ENCODE data around the gene ISOC1. TPM values are rescaled to one million over a fixed set of nuclear protein-coding genes. Genes with fewer than 3 reads are reported as not detected.

ISOC1 gene
- total RNA-seq, 1 experiment from 2014 or later, result 24.9 TPM

GRCh38 chr5:129114539-129115193 is 20.1 kb downstream of the ISOC1 start:
- Mint-ChIP-seq H3K4me1 (peaks cover 31% of the 10 kb centered on the region), H3K4me3 (no peak overlapping the region), H3K27ac (no peak overlapping the region), H3K36me3 (no peaks in the 10 kb centered on the region), H3K27me3 (ENCODE audit: low read depth) (no peaks in the 10 kb centered on the region), H3K9me3 (no peaks in the 10 kb centered on the region)
- TF ChIP-seq TCF7 (CRISPR knock-in tag; IDR thresholded peaks at IDR 0.05; ENCODE audit: low read depth), result no peak
- TF ChIP-seq RORB (CRISPR knock-in tag; IDR thresholded peaks at IDR 0.05), result no peak
- TF ChIP-seq FOXJ3 (CRISPR knock-in tag; IDR thresholded peaks at IDR 0.05; ENCODE audit: borderline replicate concordance), result no peak
- TF ChIP-seq PRRX2 (CRISPR knock-in tag; IDR thresholded peaks at IDR 0.05), result no peak
- POLR2A ChIA-PET, result no interaction called here
- CTCF ChIA-PET, result no interaction called here
- ATAC-seq (no peak), DNase-seq (ENCODE audit: low spot score) (no peak)

GRCh38 chr5:129115680-129116079 is 21.1 kb downstream of the ISOC1 start:
- H3K27me3 Mint-ChIP-seq (ENCODE audit: low read depth), result no peaks in the 10 kb centered on the region
- CTCF ChIA-PET, result no interaction called here
- no peak for TF ChIP-seq TEAD4 (CRISPR knock-in tag; IDR thresholded peaks at IDR 0.05)
- no peak for TF ChIP-seq TCF7 (CRISPR knock-in tag; IDR thresholded peaks at IDR 0.05; ENCODE audit: low read depth)
- no peak for TF ChIP-seq ZNF425 (CRISPR knock-in tag; conservative IDR thresholded peaks at IDR 0.05)
- TF ChIP-seq RORB (CRISPR knock-in tag; IDR thresholded peaks at IDR 0.05), result no peak
- no peak for TF ChIP-seq PRRX2 (CRISPR knock-in tag; IDR thresholded peaks at IDR 0.05)
- TF ChIP-seq MLX (CRISPR knock-in tag; IDR thresholded peaks at IDR 0.05), result no peak
- TF ChIP-seq NR3C1 (CRISPR knock-in tag; conservative IDR thresholded peaks at IDR 0.05; ENCODE audit: low read depth), result no peak
- TF ChIP-seq CREB1 (CRISPR knock-in tag; IDR thresholded peaks at IDR 0.05), result no peak
- no peak for TF ChIP-seq GTF2I (CRISPR knock-in tag; conservative IDR thresholded peaks at IDR 0.05)
- no peak for TF ChIP-seq CBFB (CRISPR knock-in tag; IDR thresholded peaks at IDR 0.05; ENCODE audit: low read depth)
- no peak for TF ChIP-seq TEAD1 (CRISPR knock-in tag; IDR thresholded peaks at IDR 0.05)
- no peak for TF ChIP-seq JUN (CRISPR knock-in tag; IDR thresholded peaks at IDR 0.05)
- TF ChIP-seq ERG (CRISPR knock-in tag; IDR thresholded peaks at IDR 0.05), result no peak
- TF ChIP-seq RELA (CRISPR knock-in tag; IDR thresholded peaks at IDR 0.05; ENCODE audit: borderline replicate concordance), result no peak
- TF ChIP-seq OVOL2 (CRISPR knock-in tag; IDR thresholded peaks at IDR 0.05; ENCODE audit: borderline replicate concordance), result no peak
- no peak for TF ChIP-seq ZNF671 (CRISPR knock-in tag; IDR thresholded peaks at IDR 0.05)
- no peak for TF ChIP-seq JAZF1 (CRISPR knock-in tag; IDR thresholded peaks at IDR 0.05)
- TF ChIP-seq ZNF396 (CRISPR knock-in tag; IDR thresholded peaks at IDR 0.05; ENCODE audit: borderline replicate concordance), result no peak
- no peak overlapping the region for H3K27ac Mint-ChIP-seq
- peaks cover 31% of the 10 kb centered on the region for H3K4me1 Mint-ChIP-seq
- no peaks in the 10 kb centered on the region for H3K9me3 Mint-ChIP-seq
- POLR2A ChIA-PET, result no interaction called here
- H3K36me3 Mint-ChIP-seq, result no peaks in the 10 kb centered on the region
- ATAC-seq, result no peak
- H3K4me3 Mint-ChIP-seq, result no peak overlapping the region
- DNase-seq (ENCODE audit: low spot score), result no peak

GRCh38 chr5:129116797-129117196 is 22.2 kb downstream of the ISOC1 start:
- Mint-ChIP-seq H3K27ac (no peak overlapping the region), H3K4me1 (peaks cover 31% of the 10 kb centered on the region), H3K9me3 (no peaks in the 10 kb centered on the region), H3K27me3 (ENCODE audit: low read depth) (no peaks in the 10 kb centered on the region), H3K4me3 (no peak overlapping the region), H3K36me3 (no peaks in the 10 kb centered on the region)
- ATAC-seq (peak; percentile 62), DNase-seq (ENCODE audit: low spot score) (no peak)
- ChIA-PET CTCF (interaction anchor here (0.6 kb wide), 1 partner anchor 12 kb away, joined by 3 read pairs; no protein-coding TSS in a partner anchor), POLR2A (no interaction called here)
- TF ChIP-seq AR (CRISPR knock-in tag; IDR thresholded peaks at IDR 0.05) (no peak), MYBL2 (CRISPR knock-in tag; IDR thresholded peaks at IDR 0.05) (no peak), CDX4 (CRISPR knock-in tag; IDR thresholded peaks at IDR 0.05; ENCODE audit: borderline replicate concordance) (no peak), NR2C2 (CRISPR knock-in tag; IDR thresholded peaks at IDR 0.05) (no peak), FOXJ3 (CRISPR knock-in tag; IDR thresholded peaks at IDR 0.05; ENCODE audit: borderline replicate concordance) (no peak), ZNF138 (CRISPR knock-in tag; conservative IDR thresholded peaks at IDR 0.05) (no peak)
